ENCODE data around the gene ATP11C.

Gene ATP11C

DNA sequence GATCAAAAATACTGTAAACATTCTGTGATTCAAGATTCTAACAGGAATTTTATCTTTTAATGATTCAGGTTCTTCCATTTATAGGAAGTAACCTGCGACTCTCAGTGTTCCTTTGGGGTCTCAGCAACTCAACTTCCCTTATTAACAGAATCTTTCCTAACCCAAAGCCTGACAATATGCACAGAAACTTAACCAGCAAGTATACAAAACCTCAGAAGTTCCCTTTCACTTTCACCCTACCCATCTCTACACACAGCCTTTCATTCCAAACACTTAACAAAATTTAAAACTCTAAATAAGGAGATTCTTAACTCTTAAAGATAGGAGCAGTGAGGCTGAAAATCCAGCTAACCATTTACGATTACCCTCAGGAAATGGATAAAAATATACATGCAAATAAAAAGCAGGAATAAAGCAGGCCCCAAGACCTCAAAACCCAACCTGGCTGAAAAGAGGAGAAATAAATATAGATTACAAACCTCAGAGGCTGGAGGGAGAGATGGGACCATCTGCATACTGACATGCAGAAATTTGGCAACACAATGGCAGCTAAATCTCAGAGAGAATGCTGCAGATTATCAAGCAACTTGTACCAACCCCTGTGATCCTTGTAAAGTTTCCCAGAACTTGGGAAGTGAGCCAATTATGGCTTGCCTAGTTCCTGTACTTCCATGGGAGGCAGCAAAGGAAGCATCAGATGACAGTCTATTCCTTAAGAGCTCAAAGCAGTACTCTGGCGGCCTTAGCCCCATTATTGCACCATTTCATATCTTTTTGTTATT lies 101.0 kb downstream of the ATP11C start:
- Histone ChIP-seq H3K79me2 (ENCODE audit: insufficient read depth, low read depth) (no peaks in the 10 kb centered on the region), H3K4me2 (peak overlapping the region; percentile 11; the same call in 1 of the 2 replicates), H3K4me1 (ENCODE audit: low read depth, poor library complexity, severe bottlenecking) (peaks cover 27% of the 10 kb centered on the region), H4K20me1 (ENCODE audit: insufficient read depth) (no peaks in the 10 kb centered on the region), H3K27ac (no peak overlapping the region), H3K9ac (no peak overlapping the region), H2AFZ (ENCODE audit: low read depth) (no peak overlapping the region), H3K27me3 (ENCODE audit: insufficient read depth, low read depth) (no peaks in the 10 kb centered on the region), H3K4me3 (IDR thresholded peaks at IDR 0.05; ENCODE audit: insufficient read depth, low read depth, low read length) (no peak overlapping the region), H3K36me3 (ENCODE audit: insufficient read depth) (no peaks in the 10 kb centered on the region)
- TF ChIP-seq, protein P1, sequence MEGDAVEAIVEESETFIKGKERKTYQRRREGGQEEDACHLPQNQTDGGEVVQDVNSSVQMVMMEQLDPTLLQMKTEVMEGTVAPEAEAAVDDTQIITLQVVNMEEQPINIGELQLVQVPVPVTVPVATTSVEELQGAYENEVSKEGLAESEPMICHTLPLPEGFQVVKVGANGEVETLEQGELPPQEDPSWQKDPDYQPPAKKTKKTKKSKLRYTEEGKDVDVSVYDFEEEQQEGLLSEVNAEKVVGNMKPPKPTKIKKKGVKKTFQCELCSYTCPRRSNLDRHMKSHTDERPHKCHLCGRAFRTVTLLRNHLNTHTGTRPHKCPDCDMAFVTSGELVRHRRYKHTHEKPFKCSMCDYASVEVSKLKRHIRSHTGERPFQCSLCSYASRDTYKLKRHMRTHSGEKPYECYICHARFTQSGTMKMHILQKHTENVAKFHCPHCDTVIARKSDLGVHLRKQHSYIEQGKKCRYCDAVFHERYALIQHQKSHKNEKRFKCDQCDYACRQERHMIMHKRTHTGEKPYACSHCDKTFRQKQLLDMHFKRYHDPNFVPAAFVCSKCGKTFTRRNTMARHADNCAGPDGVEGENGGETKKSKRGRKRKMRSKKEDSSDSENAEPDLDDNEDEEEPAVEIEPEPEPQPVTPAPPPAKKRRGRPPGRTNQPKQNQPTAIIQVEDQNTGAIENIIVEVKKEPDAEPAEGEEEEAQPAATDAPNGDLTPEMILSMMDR (conservative IDR thresholded peaks at IDR 0.05; ENCODE audit: low read depth, low read length), result no peak

DNA sequence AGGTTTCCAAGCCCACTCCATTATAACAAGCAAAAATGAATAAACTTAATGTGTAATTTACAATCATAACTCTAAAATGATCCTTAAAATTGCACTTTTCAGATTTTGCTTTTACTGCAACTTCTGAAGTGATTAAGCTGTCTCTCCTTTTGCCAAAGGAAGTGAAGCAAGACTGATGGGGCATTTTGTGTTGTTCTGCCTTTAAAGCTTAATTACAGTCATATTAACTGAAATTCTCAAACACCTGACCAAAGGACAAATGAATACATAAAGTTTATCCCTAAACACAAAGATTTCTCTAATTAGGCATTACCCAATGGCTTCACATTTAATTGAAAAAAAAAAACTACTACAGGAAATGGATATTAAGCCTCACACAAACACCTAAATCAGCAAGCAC lies 101.8 kb downstream of the ATP11C start:
- no peak overlapping the region for H3K27ac ChIP-seq
- TF ChIP-seq, protein P1 (conservative IDR thresholded peaks at IDR 0.05; ENCODE audit: low read depth, low read length), result no peak
- no peak overlapping the region for H2AFZ ChIP-seq (ENCODE audit: low read depth)
- H4K20me1 ChIP-seq (ENCODE audit: insufficient read depth), result no peaks in the 10 kb centered on the region
- no peak overlapping the region for H3K4me3 ChIP-seq (IDR thresholded peaks at IDR 0.05; ENCODE audit: insufficient read depth, low read depth, low read length)
- H3K27me3 ChIP-seq (ENCODE audit: insufficient read depth, low read depth), result no peaks in the 10 kb centered on the region
- H3K79me2 ChIP-seq (ENCODE audit: insufficient read depth, low read depth), result no peaks in the 10 kb centered on the region
- H3K9ac ChIP-seq, result no peak overlapping the region
- peaks cover 27% of the 10 kb centered on the region for H3K4me1 ChIP-seq (ENCODE audit: low read depth, poor library complexity, severe bottlenecking)
- H3K4me2 ChIP-seq, result no peak overlapping the region; the same call in 1 of the 2 replicates
- H3K36me3 ChIP-seq (ENCODE audit: insufficient read depth), result no peaks in the 10 kb centered on the region

DNA sequence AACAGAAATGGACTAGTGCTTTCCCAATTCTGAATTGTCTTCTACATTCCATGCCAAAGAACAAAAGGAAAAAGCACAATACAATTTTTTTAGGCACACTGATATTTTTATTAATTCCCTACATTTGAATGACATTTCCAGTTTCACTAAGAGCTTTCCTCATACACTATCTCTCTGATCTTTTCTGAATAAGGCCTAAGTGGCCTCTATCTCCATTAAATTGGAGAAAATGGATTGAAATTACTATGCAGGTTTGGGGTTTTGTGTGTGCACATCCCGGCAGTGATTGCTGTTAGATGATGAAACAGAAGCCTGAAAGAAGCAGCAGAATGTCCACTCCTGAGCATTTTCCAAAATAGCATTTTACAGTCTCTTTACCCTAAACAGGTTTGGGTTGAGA lies 104.0 kb downstream of the ATP11C start:
- H3K4me2 ChIP-seq, result no peak overlapping the region
- no peak overlapping the region for H3K27ac ChIP-seq
- H4K20me1 ChIP-seq (ENCODE audit: insufficient read depth), result no peaks in the 10 kb centered on the region
- no peaks in the 10 kb centered on the region for H3K36me3 ChIP-seq (ENCODE audit: insufficient read depth)
- H3K79me2 ChIP-seq (ENCODE audit: insufficient read depth, low read depth), result no peaks in the 10 kb centered on the region
- H3K4me3 ChIP-seq (IDR thresholded peaks at IDR 0.05; ENCODE audit: insufficient read depth, low read depth, low read length), result no peak overlapping the region
- peaks cover 27% of the 10 kb centered on the region for H3K4me1 ChIP-seq (ENCODE audit: low read depth, poor library complexity, severe bottlenecking)
- TF ChIP-seq, protein P1 (conservative IDR thresholded peaks at IDR 0.05; ENCODE audit: low read depth, low read length), result no peak
- H3K27me3 ChIP-seq (ENCODE audit: insufficient read depth, low read depth), result no peaks in the 10 kb centered on the region
- H2AFZ ChIP-seq (ENCODE audit: low read depth), result no peak overlapping the region
- no peak overlapping the region for H3K9ac ChIP-seq

DNA sequence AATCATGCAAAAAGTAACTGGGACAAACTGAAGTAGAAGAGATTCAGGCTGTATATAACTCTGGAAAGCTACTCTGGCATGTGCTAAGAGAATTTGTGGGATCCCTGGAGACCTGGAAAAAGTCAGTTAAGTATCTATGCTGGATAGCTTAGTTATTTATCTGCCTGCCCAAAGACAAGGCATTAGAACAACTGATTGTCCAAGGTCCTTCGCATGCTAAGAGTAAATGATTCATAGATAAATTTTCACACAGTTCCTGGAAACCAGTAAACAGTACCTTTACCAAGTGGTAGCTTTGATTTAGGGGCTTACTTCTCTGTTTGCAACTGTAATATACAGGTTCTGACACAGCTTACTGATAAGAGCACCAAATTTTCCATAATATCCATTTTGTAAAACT lies 104.8 kb downstream of the ATP11C start:
- TF ChIP-seq, protein P1 (conservative IDR thresholded peaks at IDR 0.05; ENCODE audit: low read depth, low read length), result no peak
- H3K79me2 ChIP-seq (ENCODE audit: insufficient read depth, low read depth), result no peaks in the 10 kb centered on the region
- no peak overlapping the region for H3K9ac ChIP-seq
- H3K27me3 ChIP-seq (ENCODE audit: insufficient read depth, low read depth), result no peaks in the 10 kb centered on the region
- no peak overlapping the region for H3K4me2 ChIP-seq
- no peaks in the 10 kb centered on the region for H3K36me3 ChIP-seq (ENCODE audit: insufficient read depth)
- no peak overlapping the region for H3K4me3 ChIP-seq (IDR thresholded peaks at IDR 0.05; ENCODE audit: insufficient read depth, low read depth, low read length)
- H3K4me1 ChIP-seq (ENCODE audit: low read depth, poor library complexity, severe bottlenecking), result peaks cover 26% of the 10 kb centered on the region
- no peak overlapping the region for H2AFZ ChIP-seq (ENCODE audit: low read depth)
- no peaks in the 10 kb centered on the region for H4K20me1 ChIP-seq (ENCODE audit: insufficient read depth)
- H3K27ac ChIP-seq, result no peak overlapping the region
